ENCODE data around the gene GUCY1A2.

The GUCY1A2 gene

DNA sequence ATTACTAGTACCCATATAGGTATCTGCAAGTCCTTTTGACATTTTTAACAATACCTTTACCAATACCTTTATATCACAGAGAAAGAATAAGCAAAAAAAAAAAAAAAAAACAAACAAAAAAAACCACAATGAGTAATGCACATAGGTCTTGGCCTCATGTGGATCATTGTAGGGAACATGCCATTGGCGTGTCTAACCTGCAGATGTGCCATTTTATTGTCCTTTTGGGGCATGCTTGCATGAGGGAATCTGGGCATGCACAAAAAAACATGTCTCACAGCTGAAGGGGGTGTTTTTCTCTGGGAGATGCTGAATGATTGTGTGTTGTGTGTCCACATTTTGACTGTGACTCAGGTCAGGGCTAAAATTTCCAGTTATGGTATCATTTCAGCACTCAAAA lies 361.6 kb downstream of the GUCY1A2 start:
- DNase-seq (ENCODE audit: low spot score) = no peak
- H3K27ac ChIP-seq = no peak overlapping the region
- no peak overlapping the region for H3K4me3 ChIP-seq
- no peak for TF ChIP-seq CTCF (IDR thresholded peaks at IDR 0.05)

GRCh38 chr11:106644824-106645223 lies 373.5 kb downstream of the GUCY1A2 start:
- DNase-seq (ENCODE audit: low spot score) = no peak
- Histone ChIP-seq H3K4me3 (no peak overlapping the region), H3K27ac (no peak overlapping the region)
- no peak for TF ChIP-seq CTCF (IDR thresholded peaks at IDR 0.05)

- Histone ChIP-seq H3K27ac (no peak overlapping the region), H3K4me3 (no peak overlapping the region)
- no peak for TF ChIP-seq CTCF (IDR thresholded peaks at IDR 0.05)
- DNase-seq (ENCODE audit: low spot score) = no peak
Measured at GRCh38 chr11:106642331-106642730, 375.9 kb downstream of the GUCY1A2 start.

DNA sequence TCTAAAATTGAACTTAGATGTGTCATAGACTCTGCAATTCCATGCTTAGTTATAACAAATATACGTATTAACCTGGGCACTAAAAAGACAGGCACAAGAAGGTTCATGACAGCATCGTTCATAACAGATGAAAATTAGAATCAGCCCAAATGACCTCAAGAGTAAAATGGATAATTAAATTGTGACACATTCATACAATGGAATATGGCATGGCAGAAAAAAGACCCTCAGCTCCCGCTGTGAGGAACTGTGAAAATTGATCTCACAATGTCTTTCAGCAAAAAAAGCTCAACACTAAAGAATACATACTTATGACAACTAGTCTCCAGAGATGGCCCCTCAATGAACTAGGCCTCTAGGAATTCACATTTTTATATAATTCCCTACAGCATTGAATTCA lies 386.0 kb downstream of the GUCY1A2 start:
- no peak overlapping the region for H3K27ac ChIP-seq
- no peak for TF ChIP-seq CTCF (IDR thresholded peaks at IDR 0.05)
- H3K4me3 ChIP-seq = no peak overlapping the region
- DNase-seq (ENCODE audit: low spot score) = no peak

DNA sequence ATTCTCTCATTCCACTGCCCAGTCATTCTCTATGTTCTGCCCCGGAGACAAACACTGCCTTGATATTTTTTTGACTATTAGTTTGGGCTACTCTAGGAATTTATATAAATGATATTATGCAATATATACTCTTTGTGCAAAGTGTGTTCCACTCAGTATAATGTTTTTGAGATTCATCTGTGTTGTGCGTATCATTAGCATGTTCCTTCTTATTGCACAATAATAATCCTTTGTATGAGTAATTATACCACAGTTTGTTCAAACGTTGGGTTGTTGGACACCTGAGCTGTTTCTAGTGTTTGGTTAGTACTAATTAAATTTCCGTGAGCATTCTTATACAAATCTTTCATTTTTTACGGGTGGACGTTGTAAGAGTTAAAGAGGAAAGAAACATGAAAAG lies 390.6 kb downstream of the GUCY1A2 start:
- no peak for DNase-seq (ENCODE audit: low spot score)
- H3K4me3 ChIP-seq = no peak overlapping the region
- no peak overlapping the region for H3K27ac ChIP-seq
- no peak for TF ChIP-seq CTCF (IDR thresholded peaks at IDR 0.05)

- Histone ChIP-seq H3K4me3 (no peak overlapping the region), H3K27ac (no peak overlapping the region)
- no peak for DNase-seq (ENCODE audit: low spot score)
- TF ChIP-seq CTCF (IDR thresholded peaks at IDR 0.05) = no peak
Measured at GRCh38 chr11:106625566-106625965, 392.7 kb downstream of the GUCY1A2 start.

DNA sequence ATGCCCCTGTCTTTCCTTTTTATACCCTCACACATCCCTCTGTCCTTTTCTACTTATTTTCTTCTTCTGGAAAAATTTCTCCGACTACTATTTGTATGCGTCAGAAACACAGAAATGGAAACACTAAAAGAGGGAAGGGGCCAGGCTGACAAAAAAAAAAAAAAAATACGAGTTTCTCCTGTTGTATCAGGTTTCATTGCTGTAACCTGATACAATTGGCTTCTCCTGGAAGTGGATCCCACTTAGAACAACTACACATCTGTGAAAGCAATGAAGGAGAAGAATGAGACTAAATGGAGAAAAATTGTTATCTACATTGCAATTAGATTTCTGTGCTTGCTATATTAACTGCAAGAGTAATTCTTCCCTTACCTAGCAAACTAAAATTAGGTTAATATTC lies 393.9 kb downstream of the GUCY1A2 start:
- H3K27ac ChIP-seq = no peak overlapping the region

More for the DNA sequence above, 393.9 kb downstream of the GUCY1A2 start:
- DNase-seq (ENCODE audit: low spot score) = no peak
- TF ChIP-seq CTCF (IDR thresholded peaks at IDR 0.05) = no peak
- no peak overlapping the region for H3K4me3 ChIP-seq
